GM13976 (cell line): Measurements from ENCODE around the gene DRAM1.
"Not testable (repeated sequence)": the region's sequence is repeated elsewhere in the genome, so short reads cannot be mapped to it uniquely, and the experiment has no call there.

Source experiments
- DNase-seq: peaks from one replicate; pipeline ENCODE4 v3.0.0; 2012; ENCODE audit warnings: low spot score
- CTCF ChIP-seq: IDR thresholded peaks from 2 replicates; pipeline ENCODE4 v1.5.1; 2012; ENCODE audit warnings: borderline replicate concordance, mild to moderate bottlenecking; ENCODE audit not compliant: insufficient read depth; ENCODE audit errors: extremely low read depth, missing control alignments, control extremely low read depth
- in situ Hi-C: fragments of 300-500 bp; cut with MboI; formaldehyde crosslinking; loops from one replicate; pipeline ENCODE4 v1.12.0; 2022; ENCODE audit warnings: low sequenced_read_pairs, mixed read lengths, inconsistent platforms; ENCODE audit not compliant: unreplicated experiment

Gene DRAM1

DNA sequence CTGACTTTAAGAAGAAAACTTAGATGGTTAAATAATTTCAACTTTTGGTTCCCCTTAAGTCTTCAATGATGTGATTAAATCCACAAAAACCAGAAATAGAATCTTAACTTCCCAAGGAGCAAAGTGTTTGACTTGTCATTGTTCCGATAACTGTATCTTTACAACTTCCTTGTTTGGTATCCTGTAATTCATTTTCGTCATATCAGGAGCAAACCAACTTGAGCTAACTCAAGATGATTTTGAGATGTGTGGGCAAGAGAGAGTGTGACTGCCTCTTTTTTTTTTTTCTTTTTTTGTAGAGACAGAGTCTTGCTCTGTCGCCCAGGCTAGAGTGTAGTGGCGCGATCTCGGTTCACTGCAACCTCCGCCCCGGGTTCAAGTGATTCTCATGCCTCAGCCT is 25.3 kb downstream of the DRAM1 start:
- in situ Hi-C loops, result no loop called here
- no peak for DNase-seq

DNA sequence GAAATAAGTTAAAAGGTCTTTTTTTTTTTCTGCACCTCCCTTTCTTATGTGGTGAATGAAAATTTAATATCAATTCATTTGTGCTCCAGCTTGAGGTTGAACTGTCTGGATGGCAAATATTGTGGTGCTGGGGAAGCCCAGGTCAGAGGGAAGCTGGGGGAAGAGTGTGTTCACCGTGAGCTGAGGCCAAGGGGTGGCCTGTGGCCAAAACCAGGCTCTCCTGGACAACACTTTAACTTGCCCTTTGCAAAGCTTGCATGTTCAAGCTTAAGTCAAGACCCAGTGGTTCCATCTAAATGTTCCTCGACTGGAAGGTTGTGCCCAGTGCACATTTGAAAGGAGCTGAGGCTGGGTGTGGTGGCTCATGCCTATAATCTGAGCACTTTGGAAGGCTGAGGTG is 28.8 kb downstream of the DRAM1 start:
- no peak for TF ChIP-seq CTCF
- no peak for DNase-seq
- in situ Hi-C loops, result no loop called here

More for the DNA sequence above, 25.3 kb downstream of the DRAM1 start:
- no peak for TF ChIP-seq CTCF

- no peak for TF ChIP-seq CTCF
- in situ Hi-C loops, result no loop called here
- DNase-seq, result no peak
Measured at GRCh38 chr12:101908395-101908794, 31.0 kb downstream of the DRAM1 start.

DNA sequence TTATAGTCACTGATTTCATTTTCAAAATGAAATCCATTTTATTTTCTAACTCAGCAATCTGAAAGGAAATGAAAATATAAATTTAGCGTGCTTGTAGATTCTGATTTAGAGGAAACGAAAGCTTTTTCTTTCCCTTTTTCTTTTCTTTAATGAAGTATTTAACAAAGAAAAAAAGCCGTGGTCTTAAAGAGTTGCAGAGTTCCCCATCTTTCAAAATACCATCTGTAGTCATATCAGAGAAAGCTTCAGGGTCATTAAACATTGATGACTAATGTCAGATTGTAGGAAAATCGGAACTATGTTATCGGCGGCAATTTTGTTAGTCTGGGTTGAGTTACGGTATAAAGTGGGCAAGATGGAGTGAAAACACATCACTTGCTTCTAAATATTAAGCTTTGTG is 32.3 kb downstream of the DRAM1 start:
- no peak for DNase-seq
- in situ Hi-C loops, result loop anchor here (10.0 kb wide), 1 partner anchor 135 kb away; no protein-coding TSS in a partner anchor
- TF ChIP-seq CTCF, result no peak

DNA sequence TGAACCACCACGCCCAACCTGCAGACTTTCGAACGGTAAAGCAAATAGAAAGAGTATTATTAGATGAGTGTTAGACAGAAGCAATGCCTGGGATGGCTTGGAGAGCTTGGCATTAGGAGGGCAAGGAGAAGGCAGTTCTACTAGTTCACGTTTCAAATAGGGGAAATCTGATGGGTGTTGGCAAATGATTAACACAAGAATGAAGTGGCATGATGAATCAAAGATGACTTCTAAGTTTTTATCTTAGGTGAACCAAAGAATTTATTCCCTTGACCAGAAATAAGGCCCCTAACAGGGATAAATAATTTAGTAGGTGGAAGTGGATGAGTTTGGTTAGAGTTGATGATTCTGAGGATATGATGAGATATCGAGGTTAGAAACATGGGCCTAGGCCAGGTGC is 38.5 kb downstream of the DRAM1 start:
- no peak for DNase-seq
- TF ChIP-seq CTCF, result no peak
- in situ Hi-C loops, result loop anchor here (10.0 kb wide), 1 partner anchor 141 kb away; no protein-coding TSS in a partner anchor

GRCh38 chr12:101918805-101919204 is 41.4 kb downstream of the DRAM1 start:
- in situ Hi-C loops, result loop anchor here (10.0 kb wide), 1 partner anchor 144 kb away; no protein-coding TSS in a partner anchor

DNA sequence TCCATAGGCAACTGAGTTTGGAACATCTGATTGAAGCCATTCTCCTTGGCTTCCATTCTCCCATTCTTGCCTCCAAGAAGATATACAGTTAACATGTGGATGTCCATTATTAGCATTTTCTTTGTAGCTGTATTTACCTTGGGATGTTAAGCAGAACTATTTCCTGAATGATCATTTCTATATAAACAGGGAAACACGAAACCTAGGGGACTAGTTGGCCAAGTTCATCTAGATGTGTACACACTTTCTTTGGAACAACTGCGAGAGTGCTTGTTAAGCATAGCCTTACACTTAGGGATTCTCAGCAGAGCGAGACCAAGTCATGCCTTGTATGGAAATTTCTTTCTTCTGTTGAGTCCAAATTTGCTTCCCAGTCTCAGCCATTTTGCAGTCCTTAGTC is 42.1 kb downstream of the DRAM1 start:
- no peak for TF ChIP-seq CTCF
- in situ Hi-C loops, result loop anchor here (10.0 kb wide), 1 partner anchor 145 kb away; no protein-coding TSS in a partner anchor
- no peak for DNase-seq

More at GRCh38 chr12:101918805-101919204, 41.4 kb downstream of the DRAM1 start:
- not testable (repeated sequence) for DNase-seq
